GM23338 (cell line): Measurements from ENCODE around the gene PTP4A2. TPM values are rescaled to one million over a fixed set of nuclear protein-coding genes. Genes with fewer than 3 reads are reported as not detected.

ENCODE experiments used
- ATAC-seq: fragments of 200-7000 bp; cut with Tn5 transposase; 3 replicates; pipeline ENCODE4 v1.9.1; 2020
- DNase-seq: peaks from one replicate; pipeline ENCODE4 v3.0.0-alpha.2; 2015; ENCODE audit warnings: low spot score
- H2AFZ ChIP-seq: fragments of 200-600 bp; sonication (generic); 2 replicates; pipeline ENCODE4 v1.8.0; 2016; ENCODE audit warnings: antibody characterized with exemption, mild to moderate bottlenecking, moderate library complexity
- H3F3A ChIP-seq: fragments of 200-600 bp; sonication (generic); replicated peaks from 2 replicates; pipeline ENCODE4 v1.8.0; 2017; ENCODE audit warnings: antibody characterized with exemption, mixed run types, low read depth
- H3K27ac ChIP-seq: fragments of 200-600 bp; sonication (generic); 2 replicates; pipeline ENCODE4 v1.6.1; 2016; ENCODE audit warnings: low read depth
- H3K27me3 ChIP-seq: fragments of 200-600 bp; sonication (generic); 2 replicates; pipeline ENCODE4 v1.8.0; 2016; ENCODE audit warnings: mild to moderate bottlenecking, mixed run types, moderate library complexity; ENCODE audit not compliant: insufficient read depth
- H3K36me3 ChIP-seq: fragments of 200-600 bp; sonication (generic); 2 replicates; pipeline ENCODE4 v1.8.0; 2016; ENCODE audit warnings: mild to moderate bottlenecking; ENCODE audit not compliant: insufficient read depth
- H3K4me1 ChIP-seq: fragments of 200-600 bp; sonication (generic); 2 replicates; pipeline ENCODE4 v1.8.0; 2016; ENCODE audit warnings: mild to moderate bottlenecking, moderate library complexity; ENCODE audit not compliant: insufficient read depth
- H3K4me2 ChIP-seq: fragments of 200-600 bp; sonication (generic); 2 replicates; pipeline ENCODE4 v1.7.1; 2017; ENCODE audit warnings: mixed run types
- H3K4me3 ChIP-seq: fragments of 200-600 bp; sonication (generic); 2 replicates; pipeline ENCODE4 v1.6.1; 2016; ENCODE audit warnings: mixed run types
- H3K79me2 ChIP-seq: fragments of 200-600 bp; sonication (generic); replicated peaks from 2 replicates; pipeline ENCODE4 v1.8.0; 2017; ENCODE audit warnings: mild to moderate bottlenecking; ENCODE audit not compliant: insufficient read depth
- H3K9me2 ChIP-seq: fragments of 200-600 bp; sonication (generic); 2 replicates; pipeline ENCODE4 v1.8.0; 2017; ENCODE audit not compliant: insufficient read depth
- H4K20me1 ChIP-seq: fragments of 200-600 bp; sonication (generic); replicated peaks from 2 replicates; pipeline ENCODE4 v1.8.0; 2017; ENCODE audit warnings: mild to moderate bottlenecking; ENCODE audit not compliant: insufficient read depth
- H3K27ac Mint-ChIP-seq: 2 replicates; pipeline ENCODE4 v1.8.0; 2020; ENCODE audit warnings: inconsistent platforms, mild to moderate bottlenecking, moderate library complexity, mixed read lengths
- H3K27me3 Mint-ChIP-seq: 3 replicates; pipeline ENCODE4 v1.8.0; 2022; ENCODE audit warnings: low read depth, mild to moderate bottlenecking, moderate library complexity, mixed read lengths, inconsistent platforms; ENCODE audit not compliant: insufficient read depth, poor library complexity
- H3K36me3 Mint-ChIP-seq: 3 replicates; pipeline ENCODE4 v1.8.0; 2021; ENCODE audit warnings: low read depth, mild to moderate bottlenecking, inconsistent platforms, moderate library complexity, mixed read lengths
- H3K4me1 Mint-ChIP-seq: 3 replicates; pipeline ENCODE4 v1.8.0; 2020; ENCODE audit warnings: mild to moderate bottlenecking, inconsistent platforms, mixed read lengths
- H3K4me3 Mint-ChIP-seq: 3 replicates; pipeline ENCODE4 v1.8.0; 2021; ENCODE audit warnings: moderate library complexity, mild to moderate bottlenecking, inconsistent platforms, mixed read lengths
- H3K9me3 Mint-ChIP-seq: 3 replicates; pipeline ENCODE4 v1.8.0; 2020; ENCODE audit warnings: moderate library complexity, mild to moderate bottlenecking, inconsistent platforms, mixed read lengths
- CREB1 ChIP-seq: fragments of 250-450 bp; sonication (Bioruptor Pico); IDR thresholded peaks from 2 replicates; pipeline ENCODE4 v1.5.0; 2020; ENCODE audit warnings: low read depth, mild to moderate bottlenecking, moderate library complexity
- EZH2 ChIP-seq: fragments of 200-600 bp; sonication (generic); IDR thresholded peaks from one replicate; pipeline ENCODE4 v1.8.0; 2017; ENCODE audit warnings: antibody characterized with exemption, mild to moderate bottlenecking, low read depth; ENCODE audit not compliant: unreplicated experiment
- EZH2phosphoT487 ChIP-seq: fragments of 200-600 bp; sonication (generic); IDR thresholded peaks from one replicate; pipeline ENCODE4 v1.8.1; 2018; ENCODE audit warnings: antibody characterized with exemption; ENCODE audit not compliant: unreplicated experiment
- JUNB ChIP-seq: IDR thresholded peaks from one replicate; pipeline ENCODE4 v1.6.1; 2016; ENCODE audit warnings: antibody characterized with exemption; ENCODE audit not compliant: unreplicated experiment
- NANOG ChIP-seq: IDR thresholded peaks from 2 replicates; pipeline ENCODE4 v1.6.1; 2016; ENCODE audit warnings: antibody characterized with exemption, borderline replicate concordance
- POLR2AphosphoS5 ChIP-seq: IDR thresholded peaks from 2 replicates; pipeline ENCODE4 v1.6.1; 2016; ENCODE audit warnings: antibody characterized with exemption, low read depth
- STAT1 ChIP-seq: IDR thresholded peaks from one replicate; pipeline ENCODE4 v1.6.1; 2016; ENCODE audit warnings: antibody characterized with exemption; ENCODE audit not compliant: unreplicated experiment
- ZNF114 ChIP-seq: fragments of 250-450 bp; sonication (Bioruptor Pico); IDR thresholded peaks from 2 replicates; pipeline ENCODE4 v1.5.0; 2020; ENCODE audit warnings: mild to moderate bottlenecking, moderate library complexity
- ZNF331 ChIP-seq: fragments of 250-450 bp; sonication (Bioruptor Pico); IDR thresholded peaks from 2 replicates; pipeline ENCODE4 v1.5.0; 2020; ENCODE audit warnings: low read depth, mild to moderate bottlenecking, moderate library complexity
- polyA plus RNA-seq: library from polyadenylated mRNA; unstranded; fragments of >200 nt; fragmentation: Nextera tagmentation; extraction: Ambion mirVana; gene quantifications from 2 replicates; pipeline ENCODE4 v1.2.1, GENCODE V29; 2016
- total RNA-seq: library from RNA; depleted of rRNA; stranded (reverse); fragments of >200 nt; shearing (Covaris generic); gene quantifications from 2 replicates; pipeline ENCODE4 v1.2.3, GENCODE V29; 2014
- TF ChIP-seq, protein P1 (sequence below): IDR thresholded peaks from one replicate; pipeline ENCODE4 v1.6.1; 2018; ENCODE audit warnings: antibody characterized with exemption; ENCODE audit not compliant: unreplicated experiment
- TF ChIP-seq, protein P2 (sequence below): IDR thresholded peaks from 2 replicates; pipeline ENCODE4 v1.6.1; 2016; ENCODE audit warnings: antibody characterized with exemption

Gene PTP4A2
- total and polyA plus RNA-seq, 2 experiments from 2014 or later: 153 to 260 TPM

DNA sequence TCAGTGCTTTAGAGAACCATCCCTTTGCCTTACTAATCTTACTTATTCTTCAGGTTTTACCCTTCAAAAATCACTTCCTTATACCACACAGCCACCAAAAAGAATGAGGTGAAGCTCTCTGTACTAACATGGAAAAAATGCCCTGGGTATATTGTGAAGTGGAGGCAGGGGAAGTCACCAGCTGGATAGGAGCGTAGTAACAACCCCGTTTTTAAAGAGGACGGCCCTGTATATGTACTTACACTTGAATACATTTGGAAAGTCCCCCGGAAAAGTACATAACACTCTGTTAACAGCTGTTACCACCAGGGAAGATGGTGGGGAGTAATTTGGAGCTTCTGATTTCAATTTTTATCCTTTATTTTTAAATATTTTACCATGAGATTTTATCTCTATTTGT lies 47.3 kb upstream of the PTP4A2 start:
- Histone ChIP-seq H3K79me2 (no peaks in the 10 kb centered on the region), H3K4me3 (no peak overlapping the region), H2AFZ (peak overlapping the region; percentile 75; the same call in 1 of the 2 replicates), H3F3A (0 out of 2 replicates have a peak, but pooled peaks cover 4% of the 10 kb centered on the region), H4K20me1 (no peaks in the 10 kb centered on the region), H3K9me2 (no peaks in the 10 kb centered on the region; the same call in 1 of the 2 replicates), H3K4me2 (no peak overlapping the region), H3K4me1 (peaks cover 17% of the 10 kb centered on the region), H3K27me3 (no peaks in the 10 kb centered on the region), H3K27ac (no peak overlapping the region), H3K36me3 (no peaks in the 10 kb centered on the region)
- DNase-seq (no peak), ATAC-seq (no peak; the same call in 2 of the 3 replicates)
- H3K27ac Mint-ChIP-seq: no peak overlapping the region
- H3K4me3 Mint-ChIP-seq: no peak overlapping the region
- peaks cover 15% of the 10 kb centered on the region for H3K27me3 Mint-ChIP-seq
- peaks cover 26% of the 10 kb centered on the region for H3K4me1 Mint-ChIP-seq
- no peaks in the 10 kb centered on the region; the same call in 2 of the 3 replicates for H3K36me3 Mint-ChIP-seq
- TF ChIP-seq, protein P1, sequence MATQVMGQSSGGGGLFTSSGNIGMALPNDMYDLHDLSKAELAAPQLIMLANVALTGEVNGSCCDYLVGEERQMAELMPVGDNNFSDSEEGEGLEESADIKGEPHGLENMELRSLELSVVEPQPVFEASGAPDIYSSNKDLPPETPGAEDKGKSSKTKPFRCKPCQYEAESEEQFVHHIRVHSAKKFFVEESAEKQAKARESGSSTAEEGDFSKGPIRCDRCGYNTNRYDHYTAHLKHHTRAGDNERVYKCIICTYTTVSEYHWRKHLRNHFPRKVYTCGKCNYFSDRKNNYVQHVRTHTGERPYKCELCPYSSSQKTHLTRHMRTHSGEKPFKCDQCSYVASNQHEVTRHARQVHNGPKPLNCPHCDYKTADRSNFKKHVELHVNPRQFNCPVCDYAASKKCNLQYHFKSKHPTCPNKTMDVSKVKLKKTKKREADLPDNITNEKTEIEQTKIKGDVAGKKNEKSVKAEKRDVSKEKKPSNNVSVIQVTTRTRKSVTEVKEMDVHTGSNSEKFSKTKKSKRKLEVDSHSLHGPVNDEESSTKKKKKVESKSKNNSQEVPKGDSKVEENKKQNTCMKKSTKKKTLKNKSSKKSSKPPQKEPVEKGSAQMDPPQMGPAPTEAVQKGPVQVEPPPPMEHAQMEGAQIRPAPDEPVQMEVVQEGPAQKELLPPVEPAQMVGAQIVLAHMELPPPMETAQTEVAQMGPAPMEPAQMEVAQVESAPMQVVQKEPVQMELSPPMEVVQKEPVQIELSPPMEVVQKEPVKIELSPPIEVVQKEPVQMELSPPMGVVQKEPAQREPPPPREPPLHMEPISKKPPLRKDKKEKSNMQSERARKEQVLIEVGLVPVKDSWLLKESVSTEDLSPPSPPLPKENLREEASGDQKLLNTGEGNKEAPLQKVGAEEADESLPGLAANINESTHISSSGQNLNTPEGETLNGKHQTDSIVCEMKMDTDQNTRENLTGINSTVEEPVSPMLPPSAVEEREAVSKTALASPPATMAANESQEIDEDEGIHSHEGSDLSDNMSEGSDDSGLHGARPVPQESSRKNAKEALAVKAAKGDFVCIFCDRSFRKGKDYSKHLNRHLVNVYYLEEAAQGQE: no peak
- TF ChIP-seq EZH2phosphoT487: no peak
- TF ChIP-seq CREB1 (CRISPR knock-in tag): no peak
- TF ChIP-seq NANOG: no peak
- TF ChIP-seq JUNB: no peak
- TF ChIP-seq STAT1: no peak
- TF ChIP-seq, protein P2, sequence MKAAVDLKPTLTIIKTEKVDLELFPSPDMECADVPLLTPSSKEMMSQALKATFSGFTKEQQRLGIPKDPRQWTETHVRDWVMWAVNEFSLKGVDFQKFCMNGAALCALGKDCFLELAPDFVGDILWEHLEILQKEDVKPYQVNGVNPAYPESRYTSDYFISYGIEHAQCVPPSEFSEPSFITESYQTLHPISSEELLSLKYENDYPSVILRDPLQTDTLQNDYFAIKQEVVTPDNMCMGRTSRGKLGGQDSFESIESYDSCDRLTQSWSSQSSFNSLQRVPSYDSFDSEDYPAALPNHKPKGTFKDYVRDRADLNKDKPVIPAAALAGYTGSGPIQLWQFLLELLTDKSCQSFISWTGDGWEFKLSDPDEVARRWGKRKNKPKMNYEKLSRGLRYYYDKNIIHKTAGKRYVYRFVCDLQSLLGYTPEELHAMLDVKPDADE: no peak
- TF ChIP-seq POLR2AphosphoS5: no peak
- H3K9me3 Mint-ChIP-seq: no peaks in the 10 kb centered on the region; the same call in 2 of the 3 replicates

DNA sequence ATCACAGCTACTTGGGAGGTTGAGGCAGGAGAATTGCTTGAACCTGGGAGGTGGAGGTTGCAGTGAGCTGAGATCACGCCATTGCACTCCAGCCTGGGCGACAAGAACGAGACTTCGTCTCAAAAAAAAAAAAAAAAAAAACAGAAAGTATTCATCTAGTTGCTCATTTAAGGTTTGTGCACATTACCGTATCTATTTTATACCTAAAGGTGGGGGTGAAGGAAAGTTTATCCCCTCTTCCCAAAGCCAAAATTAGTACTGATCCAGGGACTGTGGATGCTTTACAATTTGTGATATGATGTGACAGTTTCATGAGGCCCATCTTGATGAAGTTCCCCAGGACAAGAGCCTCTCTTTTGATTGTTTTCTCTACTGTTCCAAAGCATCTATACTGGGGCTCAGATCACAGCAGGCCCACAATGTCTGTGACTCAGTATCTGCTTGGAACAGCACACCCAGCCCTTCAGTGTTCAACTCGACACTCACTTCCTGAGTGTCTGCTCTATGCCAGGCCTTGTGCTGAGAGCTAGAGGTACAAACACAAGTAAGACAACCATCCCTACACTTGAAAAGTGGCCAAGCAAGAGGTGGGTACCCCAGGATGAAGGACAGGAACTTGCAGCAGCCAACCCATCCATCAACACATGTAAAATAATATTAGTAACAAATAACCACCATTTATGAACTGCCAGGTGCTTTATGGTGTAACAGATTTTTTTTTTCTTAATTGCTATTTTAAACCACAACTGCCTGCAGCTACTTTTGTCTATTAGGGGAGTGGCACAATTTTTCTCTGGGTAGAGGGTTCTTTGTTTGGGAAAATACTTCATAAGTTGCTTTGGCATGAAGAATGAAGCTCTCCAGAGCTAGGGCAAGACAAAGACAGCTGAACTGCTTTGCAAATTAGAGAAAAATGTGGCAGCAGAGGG lies 46.5 kb upstream of the PTP4A2 start:
- Histone ChIP-seq H2AFZ (peak overlapping the region; percentile 75; the same call in 1 of the 2 replicates), H3K4me1 (peaks cover 17% of the 10 kb centered on the region), H3F3A (0 out of 2 replicates have a peak, but pooled peaks cover 4% of the 10 kb centered on the region), H3K27me3 (no peaks in the 10 kb centered on the region), H4K20me1 (no peaks in the 10 kb centered on the region), H3K4me3 (no peak overlapping the region), H3K79me2 (no peaks in the 10 kb centered on the region), H3K36me3 (no peaks in the 10 kb centered on the region), H3K9me2 (no peaks in the 10 kb centered on the region), H3K4me2 (no peak overlapping the region), H3K27ac (no peak overlapping the region)
- peaks cover 26% of the 10 kb centered on the region for H3K4me1 Mint-ChIP-seq
- no peaks in the 10 kb centered on the region for H3K36me3 Mint-ChIP-seq
- peaks cover 15% of the 10 kb centered on the region for H3K27me3 Mint-ChIP-seq
- H3K4me3 Mint-ChIP-seq: no peak overlapping the region
- peak overlapping the region; percentile 11; the same call in 1 of the 2 replicates for H3K27ac Mint-ChIP-seq
- DNase-seq (no peak), ATAC-seq (no peak)
- H3K9me3 Mint-ChIP-seq: no peaks in the 10 kb centered on the region; the same call in 2 of the 3 replicates
- TF ChIP-seq NANOG: no peak
- no peak for TF ChIP-seq EZH2phosphoT487
- TF ChIP-seq, protein P2: no peak
- no peak for TF ChIP-seq POLR2AphosphoS5
- TF ChIP-seq ZNF331 (CRISPR knock-in tag): no peak
- TF ChIP-seq CREB1 (CRISPR knock-in tag): no peak
- TF ChIP-seq STAT1: no peak
- no peak for TF ChIP-seq EZH2
- no peak for TF ChIP-seq ZNF114 (CRISPR knock-in tag)
